ENCODE data around the gene IGFL1.
"Not testable (repeated sequence)": the region's sequence is repeated elsewhere in the genome, so short reads cannot be mapped to it uniquely, and the experiment has no call there.

Gene IGFL1

GRCh38 chr19:46202872-46203860, 26.4 kb upstream of the IGFL1 start:
- no peaks in the 10 kb centered on the region for H3K79me2 ChIP-seq (ENCODE audit: control insufficient read depth, insufficient read depth, low read length, unreplicated experiment)
- H3K4me1 ChIP-seq (ENCODE audit: control insufficient read depth, insufficient read depth, low read length, unreplicated experiment): no peaks in the 10 kb centered on the region
- H3K4me3 ChIP-seq (ENCODE audit: low read depth, low read length): no peak overlapping the region
- H3K27ac ChIP-seq (ENCODE audit: low read depth, low read length): no peak overlapping the region
- H2AFZ ChIP-seq (ENCODE audit: low read length, unreplicated experiment): no peak overlapping the region
- H3K27me3 ChIP-seq (ENCODE audit: insufficient read depth, low read length): peaks cover 23% of the 10 kb centered on the region; the same call in 1 of the 2 replicates
- H3K36me3 ChIP-seq (ENCODE audit: insufficient read depth, low read length): no peaks in the 10 kb centered on the region

GRCh38 chr19:46204008-46204407, 25.5 kb upstream of the IGFL1 start:
- Histone ChIP-seq H3K27ac (ENCODE audit: low read depth, low read length) (no peak overlapping the region), H2AFZ (ENCODE audit: low read length, unreplicated experiment) (no peak overlapping the region)

GRCh38 chr19:46205183-46205984, 24.2 kb upstream of the IGFL1 start:
- H3K79me2 ChIP-seq (ENCODE audit: control insufficient read depth, insufficient read depth, low read length, unreplicated experiment): no peaks in the 10 kb centered on the region
- H3K4me1 ChIP-seq (ENCODE audit: control insufficient read depth, insufficient read depth, low read length, unreplicated experiment): no peaks in the 10 kb centered on the region
- H3K27me3 ChIP-seq (ENCODE audit: insufficient read depth, low read length): peaks cover 44% of the 10 kb centered on the region
- H3K4me3 ChIP-seq (ENCODE audit: low read depth, low read length): no peak overlapping the region
- no peaks in the 10 kb centered on the region for H3K36me3 ChIP-seq (ENCODE audit: insufficient read depth, low read length)
- no peak overlapping the region for H3K27ac ChIP-seq (ENCODE audit: low read depth, low read length)
- no peak overlapping the region for H2AFZ ChIP-seq (ENCODE audit: low read length, unreplicated experiment)

More at GRCh38 chr19:46204008-46204407, 25.5 kb upstream of the IGFL1 start:
- H3K79me2 ChIP-seq (ENCODE audit: control insufficient read depth, insufficient read depth, low read length, unreplicated experiment): no peaks in the 10 kb centered on the region
- no peak overlapping the region for H3K4me3 ChIP-seq (ENCODE audit: low read depth, low read length)
- H3K36me3 ChIP-seq (ENCODE audit: insufficient read depth, low read length): no peaks in the 10 kb centered on the region
- H3K27me3 ChIP-seq (ENCODE audit: insufficient read depth, low read length): peaks cover 31% of the 10 kb centered on the region
- H3K4me1 ChIP-seq (ENCODE audit: control insufficient read depth, insufficient read depth, low read length, unreplicated experiment): no peaks in the 10 kb centered on the region

- no peak overlapping the region for H2AFZ ChIP-seq (ENCODE audit: low read length, unreplicated experiment)
- no peak overlapping the region for H3K4me3 ChIP-seq (ENCODE audit: low read depth, low read length)
- H3K27ac ChIP-seq (ENCODE audit: low read depth, low read length): no peak overlapping the region
- H3K36me3 ChIP-seq (ENCODE audit: insufficient read depth, low read length): no peaks in the 10 kb centered on the region
- H3K4me1 ChIP-seq (ENCODE audit: control insufficient read depth, insufficient read depth, low read length, unreplicated experiment): peaks cover 4% of the 10 kb centered on the region
- H3K27me3 ChIP-seq (ENCODE audit: insufficient read depth, low read length): peaks cover 38% of the 10 kb centered on the region
- H3K79me2 ChIP-seq (ENCODE audit: control insufficient read depth, insufficient read depth, low read length, unreplicated experiment): no peaks in the 10 kb centered on the region
Measured at GRCh38 chr19:46206176-46206575, 23.4 kb upstream of the IGFL1 start.

- Histone ChIP-seq H3K4me1 (ENCODE audit: control insufficient read depth, insufficient read depth, low read length, unreplicated experiment) (peaks cover 10% of the 10 kb centered on the region), H3K27ac (ENCODE audit: low read depth, low read length) (no peak overlapping the region)
Measured at GRCh38 chr19:46206682-46207081, 22.9 kb upstream of the IGFL1 start.

GRCh38 chr19:46207858-46208257, 21.7 kb upstream of the IGFL1 start:
- not testable (repeated sequence) for H3K36me3 ChIP-seq (ENCODE audit: insufficient read depth, low read length); H3K27ac ChIP-seq (ENCODE audit: low read depth, low read length); H3K79me2 ChIP-seq (ENCODE audit: control insufficient read depth, insufficient read depth, low read length, unreplicated experiment); H2AFZ ChIP-seq (ENCODE audit: low read length, unreplicated experiment); H3K4me3 ChIP-seq (ENCODE audit: low read depth, low read length)
- Histone ChIP-seq H3K4me1 (ENCODE audit: control insufficient read depth, insufficient read depth, low read length, unreplicated experiment) (peaks cover 10% of the 10 kb centered on the region), H3K27me3 (ENCODE audit: insufficient read depth, low read length) (peaks cover 31% of the 10 kb centered on the region)

More at GRCh38 chr19:46206682-46207081, 22.9 kb upstream of the IGFL1 start:
- no peaks in the 10 kb centered on the region for H3K36me3 ChIP-seq (ENCODE audit: insufficient read depth, low read length)
- peaks cover 33% of the 10 kb centered on the region for H3K27me3 ChIP-seq (ENCODE audit: insufficient read depth, low read length)
- H2AFZ ChIP-seq (ENCODE audit: low read length, unreplicated experiment): no peak overlapping the region
- no peak overlapping the region for H3K4me3 ChIP-seq (ENCODE audit: low read depth, low read length)
- H3K79me2 ChIP-seq (ENCODE audit: control insufficient read depth, insufficient read depth, low read length, unreplicated experiment): no peaks in the 10 kb centered on the region

GRCh38 chr19:46209051-46209450, 20.5 kb upstream of the IGFL1 start:
- Histone ChIP-seq H3K4me3 (ENCODE audit: low read depth, low read length) (no peak overlapping the region), H3K27ac (ENCODE audit: low read depth, low read length) (no peak overlapping the region), H2AFZ (ENCODE audit: low read length, unreplicated experiment) (no peak overlapping the region), H3K36me3 (ENCODE audit: insufficient read depth, low read length) (no peaks in the 10 kb centered on the region), H3K4me1 (ENCODE audit: control insufficient read depth, insufficient read depth, low read length, unreplicated experiment) (peaks cover 10% of the 10 kb centered on the region), H3K27me3 (ENCODE audit: insufficient read depth, low read length) (peaks cover 37% of the 10 kb centered on the region), H3K79me2 (ENCODE audit: control insufficient read depth, insufficient read depth, low read length, unreplicated experiment) (no peaks in the 10 kb centered on the region)

GRCh38 chr19:46209472-46209871, 20.1 kb upstream of the IGFL1 start:
- Histone ChIP-seq H3K4me1 (ENCODE audit: control insufficient read depth, insufficient read depth, low read length, unreplicated experiment) (peaks cover 10% of the 10 kb centered on the region), H3K36me3 (ENCODE audit: insufficient read depth, low read length) (no peaks in the 10 kb centered on the region), H3K27ac (ENCODE audit: low read depth, low read length) (no peak overlapping the region), H3K27me3 (ENCODE audit: insufficient read depth, low read length) (peaks cover 38% of the 10 kb centered on the region), H3K79me2 (ENCODE audit: control insufficient read depth, insufficient read depth, low read length, unreplicated experiment) (no peaks in the 10 kb centered on the region), H3K4me3 (ENCODE audit: low read depth, low read length) (no peak overlapping the region), H2AFZ (ENCODE audit: low read length, unreplicated experiment) (no peak overlapping the region)

- Histone ChIP-seq H3K27ac (ENCODE audit: low read depth, low read length) (no peak overlapping the region), H3K4me3 (ENCODE audit: low read depth, low read length) (no peak overlapping the region), H3K79me2 (ENCODE audit: control insufficient read depth, insufficient read depth, low read length, unreplicated experiment) (no peaks in the 10 kb centered on the region), H3K27me3 (ENCODE audit: insufficient read depth, low read length) (peaks cover 32% of the 10 kb centered on the region), H3K36me3 (ENCODE audit: insufficient read depth, low read length) (no peaks in the 10 kb centered on the region), H3K4me1 (ENCODE audit: control insufficient read depth, insufficient read depth, low read length, unreplicated experiment) (peaks cover 10% of the 10 kb centered on the region), H2AFZ (ENCODE audit: low read length, unreplicated experiment) (no peak overlapping the region)
Measured at GRCh38 chr19:46210669-46211068, 18.9 kb upstream of the IGFL1 start.

GRCh38 chr19:46211201-46211881, 18.2 kb upstream of the IGFL1 start:
- H3K4me3 ChIP-seq (ENCODE audit: low read depth, low read length): no peak overlapping the region
- H3K36me3 ChIP-seq (ENCODE audit: insufficient read depth, low read length): no peaks in the 10 kb centered on the region
- no peak overlapping the region for H3K27ac ChIP-seq (ENCODE audit: low read depth, low read length)
- H3K79me2 ChIP-seq (ENCODE audit: control insufficient read depth, insufficient read depth, low read length, unreplicated experiment): no peaks in the 10 kb centered on the region
- H3K4me1 ChIP-seq (ENCODE audit: control insufficient read depth, insufficient read depth, low read length, unreplicated experiment): peaks cover 10% of the 10 kb centered on the region
- no peak overlapping the region for H2AFZ ChIP-seq (ENCODE audit: low read length, unreplicated experiment)
- peaks cover 32% of the 10 kb centered on the region for H3K27me3 ChIP-seq (ENCODE audit: insufficient read depth, low read length)

Data from ACC112 (cell line).